ENCODE results near the gene SKAP2.

- no peak for TF ChIP-seq POLR2A (IDR thresholded peaks at IDR 0.05; ENCODE audit: low read depth, low read length)
- TF ChIP-seq POLR2AphosphoS5 (IDR thresholded peaks at IDR 0.05; ENCODE audit: low read depth, low read length), result no peak
- no peak for TF ChIP-seq TAF1 (IDR thresholded peaks at IDR 0.05; ENCODE audit: borderline replicate concordance, low read depth, low read length)
These were observed 178.8 kb downstream of the SKAP2 start for GRCh38 chr7:26685606-26686005.
